ENCODE results near the gene TPCN1.

GRCh38 chr12:113295886-113296556, 74.8 kb downstream of the TPCN1 start:
- no peak for TF ChIP-seq CTCF (conservative IDR thresholded peaks at IDR 0.05; ENCODE audit: low read depth in 2 of 2)
- no peak for TF ChIP-seq POLR2AphosphoS5 (IDR thresholded peaks at IDR 0.05; ENCODE audit: low read depth)
- no peak for TF ChIP-seq CREB1 (CRISPR knock-in tag; IDR thresholded peaks at IDR 0.05; ENCODE audit: low read depth)
- TF ChIP-seq EZH2 (IDR thresholded peaks at IDR 0.05; ENCODE audit: low read depth, unreplicated experiment), result no peak
- no peak for TF ChIP-seq STAT1 (IDR thresholded peaks at IDR 0.05; ENCODE audit: unreplicated experiment)
- no peak for TF ChIP-seq EZH2phosphoT487 (IDR thresholded peaks at IDR 0.05; ENCODE audit: unreplicated experiment)
- no peak for TF ChIP-seq REST (IDR thresholded peaks at IDR 0.05; ENCODE audit: unreplicated experiment)
- TF ChIP-seq ZNF114 (CRISPR knock-in tag; IDR thresholded peaks at IDR 0.05), result no peak
- no peak for TF ChIP-seq ZNF462 (CRISPR knock-in tag; IDR thresholded peaks at IDR 0.05)
- TF ChIP-seq ETS1 (IDR thresholded peaks at IDR 0.05), result no peak
